HL-60 (cell line): ENCODE data around the gene HLCS.

ENCODE experiments used
- GABPA ChIP-seq: IDR thresholded peaks from 2 replicates; pipeline ENCODE4 v1.6.1; 2012; ENCODE audit warnings: low read depth
- POLR2AphosphoS5 ChIP-seq: IDR thresholded peaks from 2 replicates; pipeline ENCODE4 v1.6.1; 2012; ENCODE audit warnings: low read depth
- SPI1 ChIP-seq: IDR thresholded peaks from 2 replicates; pipeline ENCODE4 v1.6.1; 2012; ENCODE audit warnings: low read depth, mild to moderate bottlenecking, borderline replicate concordance
- TF ChIP-seq, protein P1 (sequence below): IDR thresholded peaks from one replicate; pipeline ENCODE4 v1.5.1; 2011; ENCODE audit warnings: low read length, control low read depth, inconsistent platforms; ENCODE audit not compliant: insufficient read depth
- TF ChIP-seq, protein P2 (sequence below): IDR thresholded peaks from 2 replicates; pipeline ENCODE4 v1.6.1; 2012; ENCODE audit warnings: low read depth; ENCODE audit not compliant: insufficient replicate concordance

DNA sequence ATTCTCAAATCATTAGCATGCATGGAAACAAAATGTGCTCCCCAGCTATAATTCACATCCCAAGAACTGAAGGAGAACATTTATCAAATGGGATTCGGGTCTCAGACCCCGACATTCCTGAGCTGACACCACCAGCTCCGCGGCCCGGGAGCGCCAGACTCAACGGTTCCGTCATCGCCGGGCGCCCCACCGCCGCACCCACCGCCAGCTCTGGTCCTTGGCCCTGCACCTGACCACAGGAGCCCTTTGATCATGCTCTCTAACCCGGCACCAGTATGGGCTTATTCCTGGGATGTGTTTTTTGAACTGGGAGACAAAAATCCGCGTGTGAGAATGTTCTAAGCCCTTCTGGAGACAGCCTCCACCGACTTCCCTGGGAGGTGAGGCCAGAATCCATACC lies 43.6 kb downstream of the HLCS start:
- TF ChIP-seq, protein P1, sequence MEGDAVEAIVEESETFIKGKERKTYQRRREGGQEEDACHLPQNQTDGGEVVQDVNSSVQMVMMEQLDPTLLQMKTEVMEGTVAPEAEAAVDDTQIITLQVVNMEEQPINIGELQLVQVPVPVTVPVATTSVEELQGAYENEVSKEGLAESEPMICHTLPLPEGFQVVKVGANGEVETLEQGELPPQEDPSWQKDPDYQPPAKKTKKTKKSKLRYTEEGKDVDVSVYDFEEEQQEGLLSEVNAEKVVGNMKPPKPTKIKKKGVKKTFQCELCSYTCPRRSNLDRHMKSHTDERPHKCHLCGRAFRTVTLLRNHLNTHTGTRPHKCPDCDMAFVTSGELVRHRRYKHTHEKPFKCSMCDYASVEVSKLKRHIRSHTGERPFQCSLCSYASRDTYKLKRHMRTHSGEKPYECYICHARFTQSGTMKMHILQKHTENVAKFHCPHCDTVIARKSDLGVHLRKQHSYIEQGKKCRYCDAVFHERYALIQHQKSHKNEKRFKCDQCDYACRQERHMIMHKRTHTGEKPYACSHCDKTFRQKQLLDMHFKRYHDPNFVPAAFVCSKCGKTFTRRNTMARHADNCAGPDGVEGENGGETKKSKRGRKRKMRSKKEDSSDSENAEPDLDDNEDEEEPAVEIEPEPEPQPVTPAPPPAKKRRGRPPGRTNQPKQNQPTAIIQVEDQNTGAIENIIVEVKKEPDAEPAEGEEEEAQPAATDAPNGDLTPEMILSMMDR, result no peak
- no peak for TF ChIP-seq GABPA
- TF ChIP-seq POLR2AphosphoS5, result no peak
- TF ChIP-seq, protein P2, sequence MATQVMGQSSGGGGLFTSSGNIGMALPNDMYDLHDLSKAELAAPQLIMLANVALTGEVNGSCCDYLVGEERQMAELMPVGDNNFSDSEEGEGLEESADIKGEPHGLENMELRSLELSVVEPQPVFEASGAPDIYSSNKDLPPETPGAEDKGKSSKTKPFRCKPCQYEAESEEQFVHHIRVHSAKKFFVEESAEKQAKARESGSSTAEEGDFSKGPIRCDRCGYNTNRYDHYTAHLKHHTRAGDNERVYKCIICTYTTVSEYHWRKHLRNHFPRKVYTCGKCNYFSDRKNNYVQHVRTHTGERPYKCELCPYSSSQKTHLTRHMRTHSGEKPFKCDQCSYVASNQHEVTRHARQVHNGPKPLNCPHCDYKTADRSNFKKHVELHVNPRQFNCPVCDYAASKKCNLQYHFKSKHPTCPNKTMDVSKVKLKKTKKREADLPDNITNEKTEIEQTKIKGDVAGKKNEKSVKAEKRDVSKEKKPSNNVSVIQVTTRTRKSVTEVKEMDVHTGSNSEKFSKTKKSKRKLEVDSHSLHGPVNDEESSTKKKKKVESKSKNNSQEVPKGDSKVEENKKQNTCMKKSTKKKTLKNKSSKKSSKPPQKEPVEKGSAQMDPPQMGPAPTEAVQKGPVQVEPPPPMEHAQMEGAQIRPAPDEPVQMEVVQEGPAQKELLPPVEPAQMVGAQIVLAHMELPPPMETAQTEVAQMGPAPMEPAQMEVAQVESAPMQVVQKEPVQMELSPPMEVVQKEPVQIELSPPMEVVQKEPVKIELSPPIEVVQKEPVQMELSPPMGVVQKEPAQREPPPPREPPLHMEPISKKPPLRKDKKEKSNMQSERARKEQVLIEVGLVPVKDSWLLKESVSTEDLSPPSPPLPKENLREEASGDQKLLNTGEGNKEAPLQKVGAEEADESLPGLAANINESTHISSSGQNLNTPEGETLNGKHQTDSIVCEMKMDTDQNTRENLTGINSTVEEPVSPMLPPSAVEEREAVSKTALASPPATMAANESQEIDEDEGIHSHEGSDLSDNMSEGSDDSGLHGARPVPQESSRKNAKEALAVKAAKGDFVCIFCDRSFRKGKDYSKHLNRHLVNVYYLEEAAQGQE, result no peak
- TF ChIP-seq SPI1, result no peak
